Measurements from ENCODE around the gene TSPAN19. TPM values are rescaled to one million over a fixed set of nuclear protein-coding genes. Genes with fewer than 3 reads are reported as not detected.

TSPAN19 gene
- total RNA-seq, 6 experiments from 2014 or later = not detected

GRCh38 chr12:85018098-85018497 is 18.0 kb downstream of the TSPAN19 start:
- Histone ChIP-seq H3K9me3 (no peaks in the 10 kb centered on the region), H3K4me3 (no peak overlapping the region), H3K36me3 (no peaks in the 10 kb centered on the region), H3K27me3 (no peaks in the 10 kb centered on the region), H3K27ac (no peak overlapping the region), H3K4me1 (no peaks in the 10 kb centered on the region)
- WGBS (ENCODE audit: insufficient coverage, low coverage, low lambda C conversion rate, missing lambda C conversion rate) = 19% methylated on average over 2 of the region's 2 CpGs
- intact Hi-C loops (cut with DNase I) = no loop called here
- ATAC-seq = no peak
- TF ChIP-seq POLR2A (IDR thresholded peaks at IDR 0.05) (no peak), CTCF (IDR thresholded peaks at IDR 0.05) (no peak)
- DNase-seq = no peak

- H3K4me3 ChIP-seq = no peak overlapping the region
- H3K4me1 ChIP-seq = no peaks in the 10 kb centered on the region
- no peaks in the 10 kb centered on the region for H3K9me3 ChIP-seq
- ATAC-seq (no peak), DNase-seq (no peak)
- no peak overlapping the region for H3K27ac ChIP-seq
- no peak for TF ChIP-seq POLR2A (IDR thresholded peaks at IDR 0.05)
- no peak for TF ChIP-seq CTCF (IDR thresholded peaks at IDR 0.05)
- H3K36me3 ChIP-seq = no peaks in the 10 kb centered on the region
- intact Hi-C loops (cut with DNase I) = no loop called here
- H3K27me3 ChIP-seq = no peaks in the 10 kb centered on the region
Measured at GRCh38 chr12:85017618-85018017, 18.5 kb downstream of the TSPAN19 start.

- no peaks in the 10 kb centered on the region for H3K9me3 ChIP-seq
- no peaks in the 10 kb centered on the region for H3K27me3 ChIP-seq
- whole genome bisulfite sequencing (ENCODE audit: insufficient coverage, low coverage, low lambda C conversion rate, missing lambda C conversion rate) = 41% methylated on average over 3 of the region's 3 CpGs
- H3K27ac ChIP-seq = no peak overlapping the region
- H3K4me1 ChIP-seq = no peaks in the 10 kb centered on the region
- intact Hi-C loops (cut with DNase I) = no loop called here
- H3K4me3 ChIP-seq = no peak overlapping the region
- no peaks in the 10 kb centered on the region for H3K36me3 ChIP-seq
- no peak for DNase-seq
- no peak for ATAC-seq
- TF ChIP-seq POLR2A (IDR thresholded peaks at IDR 0.05) (no peak), CTCF (IDR thresholded peaks at IDR 0.05) (no peak)
Measured at GRCh38 chr12:85017133-85017532, 18.9 kb downstream of the TSPAN19 start.

GRCh38 chr12:85016413-85016812 is 19.7 kb downstream of the TSPAN19 start:
- Histone ChIP-seq H3K9me3 (no peaks in the 10 kb centered on the region), H3K4me3 (no peak overlapping the region), H3K4me1 (no peaks in the 10 kb centered on the region), H3K36me3 (no peaks in the 10 kb centered on the region), H3K27ac (no peak overlapping the region), H3K27me3 (no peaks in the 10 kb centered on the region)
- ATAC-seq = peak in 1 of 4 donors; percentile 54
- no peak for DNase-seq
- WGBS (ENCODE audit: insufficient coverage, low coverage, low lambda C conversion rate, missing lambda C conversion rate) = 63% methylated on average over 1 of the region's 1 CpG
- intact Hi-C loops (cut with DNase I) = no loop called here
- no peak for TF ChIP-seq CTCF (IDR thresholded peaks at IDR 0.05)
- no peak for TF ChIP-seq POLR2A (IDR thresholded peaks at IDR 0.05)

- ATAC-seq = peak in 2 of 4 donors; percentile 56 to 88
Measured at GRCh38 chr12:85007836-85008235, 28.2 kb downstream of the TSPAN19 start.

More at GRCh38 chr12:85007836-85008235, 28.2 kb downstream of the TSPAN19 start:
- 15% methylated on average over 4 of the region's 4 CpGs for WGBS (ENCODE audit: insufficient coverage, low coverage, low lambda C conversion rate, missing lambda C conversion rate)
- Histone ChIP-seq H3K4me1 (no peaks in the 10 kb centered on the region), H3K4me3 (no peak overlapping the region), H3K27ac (no peak overlapping the region), H3K27me3 (no peaks in the 10 kb centered on the region), H3K36me3 (no peaks in the 10 kb centered on the region), H3K9me3 (no peaks in the 10 kb centered on the region)
- TF ChIP-seq POLR2A (IDR thresholded peaks at IDR 0.05) = no peak
- no peak for TF ChIP-seq CTCF (IDR thresholded peaks at IDR 0.05)
- no peak for DNase-seq
- intact Hi-C loops (cut with DNase I) = no loop called here

Data from right lobe of liver (tissue), 6 donors.